ENCODE data around the gene TMEM256.

Gene TMEM256

GRCh38 chr17:7407082-7407481 is 3.2 kb upstream of the TMEM256 start:
- DNase-seq = no peak

- DNase-seq = no peak
These were observed 2.4 kb upstream of the TMEM256 start for GRCh38 chr17:7406235-7406825.

- DNase-seq = no peak
These were observed 1.7 kb upstream of the TMEM256 start for GRCh38 chr17:7405350-7406234.

- DNase-seq = no peak
These were observed 946 bp upstream of the TMEM256 start for GRCh38 chr17:7404737-7405349.

GRCh38 chr17:7403727-7403976 is 245 bp downstream of the TMEM256 start:
- no peak for DNase-seq

- no peak for DNase-seq
These were observed 712 bp downstream of the TMEM256 start for GRCh38 chr17:7403043-7403726.

GRCh38 chr17:7398612-7399011 is 5.3 kb downstream of the TMEM256 start:
- DNase-seq = no peak

- DNase-seq = no peak
These were observed 7.8 kb downstream of the TMEM256 start for GRCh38 chr17:7396147-7396546.

- DNase-seq = peak; percentile 81
These were observed 9.3 kb downstream of the TMEM256 start, which contains the start of gene PLSCR3 for GRCh38 chr17:7394452-7395191. PLSCR3 (minus strand) TSS chr17:7394525; CDS start chr17:7394110, 415 bp downstream.

GRCh38 chr17:7393613-7394451 is 10.1 kb downstream of the TMEM256 start:
- DNase-seq = no peak

GRCh38 chr17:7392696-7393612 is 10.9 kb downstream of the TMEM256 start:
- no peak for DNase-seq

- no peak for DNase-seq
These were observed 12.6 kb downstream of the TMEM256 start for GRCh38 chr17:7391307-7391706.

- DNase-seq = no peak
These were observed 13.7 kb downstream of the TMEM256 start for GRCh38 chr17:7389924-7390910.

- DNase-seq = no peak
These were observed 15.0 kb downstream of the TMEM256 start for GRCh38 chr17:7388856-7389255.

- DNase-seq = no peak
These were observed 19.3 kb downstream of the TMEM256 start for GRCh38 chr17:7384489-7385081.

GRCh38 chr17:7383742-7384488 is 20.0 kb downstream of the TMEM256 start:
- peak; percentile 26 for DNase-seq

GRCh38 chr17:7383371-7383741 is 20.5 kb downstream of the TMEM256 start:
- no peak for DNase-seq

- no peak for DNase-seq
These were observed 21.0 kb downstream of the TMEM256 start for GRCh38 chr17:7382901-7383300.
